Mononuclear cell (primary cell): ENCODE data around the gene USP31. TPM values are rescaled to one million over a fixed set of nuclear protein-coding genes. Genes with fewer than 3 reads are reported as not detected.
A peak's percentile ranks its signal among the peaks of the same experiment; 100 is the strongest.

Experiments used
- H3K27me3 ChIP-seq: 2 replicates; pipeline ENCODE4 v1.6.0; 2011; ENCODE audit warnings: low read length, control low read depth; ENCODE audit not compliant: insufficient read depth
- H3K4me1 ChIP-seq: 2 replicates; pipeline ENCODE4 v1.5.1; 2011; ENCODE audit warnings: mild to moderate bottlenecking, low read length, control low read depth; ENCODE audit not compliant: insufficient read depth
- H3K4me3 ChIP-seq: 2 replicates; pipeline ENCODE4 v1.5.1; 2011; ENCODE audit warnings: mild to moderate bottlenecking, low read length, moderate library complexity
- H3K9me3 ChIP-seq: 2 replicates; pipeline ENCODE4 v1.5.1; 2011; ENCODE audit warnings: low read depth, mild to moderate bottlenecking, control low read depth, low read length
- total RNA-seq: library from RNA; depleted of rRNA; stranded (reverse); fragments of >200 nt; gene quantifications from one replicate; pipeline ENCODE4 v1.2.3, GENCODE V29; 2012

Gene USP31, protein sequence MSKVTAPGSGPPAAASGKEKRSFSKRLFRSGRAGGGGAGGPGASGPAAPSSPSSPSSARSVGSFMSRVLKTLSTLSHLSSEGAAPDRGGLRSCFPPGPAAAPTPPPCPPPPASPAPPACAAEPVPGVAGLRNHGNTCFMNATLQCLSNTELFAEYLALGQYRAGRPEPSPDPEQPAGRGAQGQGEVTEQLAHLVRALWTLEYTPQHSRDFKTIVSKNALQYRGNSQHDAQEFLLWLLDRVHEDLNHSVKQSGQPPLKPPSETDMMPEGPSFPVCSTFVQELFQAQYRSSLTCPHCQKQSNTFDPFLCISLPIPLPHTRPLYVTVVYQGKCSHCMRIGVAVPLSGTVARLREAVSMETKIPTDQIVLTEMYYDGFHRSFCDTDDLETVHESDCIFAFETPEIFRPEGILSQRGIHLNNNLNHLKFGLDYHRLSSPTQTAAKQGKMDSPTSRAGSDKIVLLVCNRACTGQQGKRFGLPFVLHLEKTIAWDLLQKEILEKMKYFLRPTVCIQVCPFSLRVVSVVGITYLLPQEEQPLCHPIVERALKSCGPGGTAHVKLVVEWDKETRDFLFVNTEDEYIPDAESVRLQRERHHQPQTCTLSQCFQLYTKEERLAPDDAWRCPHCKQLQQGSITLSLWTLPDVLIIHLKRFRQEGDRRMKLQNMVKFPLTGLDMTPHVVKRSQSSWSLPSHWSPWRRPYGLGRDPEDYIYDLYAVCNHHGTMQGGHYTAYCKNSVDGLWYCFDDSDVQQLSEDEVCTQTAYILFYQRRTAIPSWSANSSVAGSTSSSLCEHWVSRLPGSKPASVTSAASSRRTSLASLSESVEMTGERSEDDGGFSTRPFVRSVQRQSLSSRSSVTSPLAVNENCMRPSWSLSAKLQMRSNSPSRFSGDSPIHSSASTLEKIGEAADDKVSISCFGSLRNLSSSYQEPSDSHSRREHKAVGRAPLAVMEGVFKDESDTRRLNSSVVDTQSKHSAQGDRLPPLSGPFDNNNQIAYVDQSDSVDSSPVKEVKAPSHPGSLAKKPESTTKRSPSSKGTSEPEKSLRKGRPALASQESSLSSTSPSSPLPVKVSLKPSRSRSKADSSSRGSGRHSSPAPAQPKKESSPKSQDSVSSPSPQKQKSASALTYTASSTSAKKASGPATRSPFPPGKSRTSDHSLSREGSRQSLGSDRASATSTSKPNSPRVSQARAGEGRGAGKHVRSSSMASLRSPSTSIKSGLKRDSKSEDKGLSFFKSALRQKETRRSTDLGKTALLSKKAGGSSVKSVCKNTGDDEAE (N-terminal part only)
- 2.5 TPM for total RNA-seq

- H3K27me3 ChIP-seq = peaks cover under 1% of the 10 kb centered on the region
- H3K9me3 ChIP-seq = no peaks in the 10 kb centered on the region
- H3K4me1 ChIP-seq = peaks cover 19% of the 10 kb centered on the region
- H3K4me3 ChIP-seq = peak within 1 kb of the TSS; percentile 52
Observed at GRCh38 chr16:23149267-23149992, at the start of gene USP31. Gene USP31, minus strand, starts transcription at chr16:23149452. Its CDS starts 182 bp downstream, at chr16:23149270.

DNA sequence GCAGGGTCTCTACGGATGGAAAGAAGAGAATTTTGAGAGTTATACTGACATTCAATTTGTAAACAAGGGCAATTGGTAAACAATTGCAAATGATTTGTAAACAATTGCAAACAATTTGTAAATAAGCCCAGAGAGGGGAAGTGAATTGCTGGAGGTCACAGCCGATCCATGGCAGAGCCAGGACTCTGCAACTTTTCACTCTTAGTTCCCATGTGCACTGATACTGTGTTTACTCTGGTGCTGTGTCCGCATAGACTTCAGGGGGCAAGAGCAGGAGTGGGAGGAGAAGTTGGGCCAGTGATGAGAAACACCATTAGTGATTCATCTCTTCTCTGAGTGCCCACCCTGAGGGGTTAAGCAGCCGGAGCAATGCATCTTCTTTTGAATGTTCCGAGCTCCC is 47.3 kb upstream of the USP31 start:
- H3K9me3 ChIP-seq = no peaks in the 10 kb centered on the region
- peaks cover 7% of the 10 kb centered on the region for H3K27me3 ChIP-seq
- H3K4me3 ChIP-seq = no peak overlapping the region
- H3K4me1 ChIP-seq = no peaks in the 10 kb centered on the region

- Histone ChIP-seq H3K4me3 (no peak overlapping the region), H3K9me3 (no peaks in the 10 kb centered on the region), H3K4me1 (no peaks in the 10 kb centered on the region), H3K27me3 (peaks cover 4% of the 10 kb centered on the region)
Observed at GRCh38 chr16:23195366-23195978, 46.2 kb upstream of the USP31 start.

- H3K9me3 ChIP-seq = no peaks in the 10 kb centered on the region
- H3K27me3 ChIP-seq = peaks cover 3% of the 10 kb centered on the region
- no peak overlapping the region for H3K4me3 ChIP-seq
- no peaks in the 10 kb centered on the region for H3K4me1 ChIP-seq
Observed at GRCh38 chr16:23194497-23195221, 45.4 kb upstream of the USP31 start.

GRCh38 chr16:23188911-23189310 is 39.7 kb upstream of the USP31 start:
- no peaks in the 10 kb centered on the region for H3K9me3 ChIP-seq
- no peaks in the 10 kb centered on the region for H3K4me1 ChIP-seq
- no peak overlapping the region for H3K4me3 ChIP-seq
- H3K27me3 ChIP-seq = peaks cover 14% of the 10 kb centered on the region

- H3K4me3 ChIP-seq = no peak overlapping the region
- peaks cover 28% of the 10 kb centered on the region for H3K27me3 ChIP-seq
- H3K4me1 ChIP-seq = peaks cover 7% of the 10 kb centered on the region
- no peaks in the 10 kb centered on the region for H3K9me3 ChIP-seq
Observed at GRCh38 chr16:23187341-23187740, 38.1 kb upstream of the USP31 start.

GRCh38 chr16:23186171-23186570 is 36.9 kb upstream of the USP31 start:
- peaks cover 35% of the 10 kb centered on the region for H3K27me3 ChIP-seq
- H3K4me3 ChIP-seq = no peak overlapping the region
- H3K9me3 ChIP-seq = no peaks in the 10 kb centered on the region
- H3K4me1 ChIP-seq = peaks cover 11% of the 10 kb centered on the region

- peaks cover 40% of the 10 kb centered on the region for H3K27me3 ChIP-seq
- peaks cover 11% of the 10 kb centered on the region for H3K4me1 ChIP-seq
- H3K9me3 ChIP-seq = no peaks in the 10 kb centered on the region
- no peak overlapping the region for H3K4me3 ChIP-seq
Observed at GRCh38 chr16:23185656-23186055, 36.4 kb upstream of the USP31 start.

- Histone ChIP-seq H3K4me1 (peaks cover 11% of the 10 kb centered on the region), H3K9me3 (no peaks in the 10 kb centered on the region), H3K27me3 (peaks cover 54% of the 10 kb centered on the region), H3K4me3 (no peak overlapping the region)
Observed at GRCh38 chr16:23183543-23183862, 34.3 kb upstream of the USP31 start.

DNA sequence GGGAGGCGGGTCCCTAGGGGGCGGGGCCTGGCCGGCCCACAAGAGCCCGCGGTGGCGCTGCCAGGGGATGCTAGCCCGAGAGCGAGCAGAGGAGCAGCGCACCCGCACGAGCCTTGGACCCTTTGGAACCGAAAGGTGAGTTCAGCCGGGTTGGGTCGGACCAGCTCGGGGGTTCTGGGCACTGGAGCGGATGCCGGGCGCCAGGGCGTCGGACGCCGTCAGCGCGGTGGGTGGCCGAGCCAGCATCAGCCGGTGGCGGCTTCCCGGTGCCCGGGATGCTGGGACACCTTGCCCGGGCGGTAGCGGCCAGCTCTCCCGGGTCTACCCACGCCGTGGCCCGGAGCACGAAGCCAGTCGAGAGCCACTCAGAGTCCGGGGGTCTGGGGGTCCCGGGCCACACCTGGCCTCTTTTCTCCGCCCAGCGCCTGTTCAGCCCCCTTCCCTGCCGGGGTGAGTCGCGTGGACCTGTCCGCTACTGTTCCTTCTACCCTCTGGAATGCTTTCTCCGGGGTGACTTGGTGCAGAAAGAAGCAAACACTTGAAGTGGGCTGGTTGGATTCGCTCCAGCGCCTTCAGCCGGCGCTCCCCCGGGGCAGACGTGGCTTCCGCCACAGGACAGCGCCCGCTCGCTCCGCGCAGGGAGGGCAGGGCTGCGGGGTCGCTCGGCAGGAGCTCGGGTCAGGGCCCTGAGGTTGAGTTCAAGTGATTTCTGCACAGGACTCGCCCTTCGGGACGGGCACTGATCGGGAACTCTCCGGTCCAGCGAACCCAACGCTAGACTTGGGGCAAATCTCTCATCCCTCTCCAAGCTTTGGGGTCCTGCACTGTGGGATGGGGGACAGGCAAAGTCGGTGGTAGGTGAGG is 33.7 kb upstream of the USP31 start, which contains the start of gene SCNN1G:
SCNN1G (plus strand) TSS at position 67 of the 864 bp plus-strand sequence. CDS start 3,527 bp downstream, outside the sequence.
- H3K4me3 ChIP-seq = no peak within 1 kb of the TSS
- peaks cover 54% of the 10 kb centered on the region for H3K27me3 ChIP-seq
- no peaks in the 10 kb centered on the region for H3K9me3 ChIP-seq
- peaks cover 11% of the 10 kb centered on the region for H3K4me1 ChIP-seq

- H3K4me3 ChIP-seq = no peak overlapping the region
- peaks cover 11% of the 10 kb centered on the region for H3K4me1 ChIP-seq
- no peaks in the 10 kb centered on the region for H3K9me3 ChIP-seq
- H3K27me3 ChIP-seq = peaks cover 55% of the 10 kb centered on the region
Observed at GRCh38 chr16:23182206-23182678, 33.0 kb upstream of the USP31 start.

DNA sequence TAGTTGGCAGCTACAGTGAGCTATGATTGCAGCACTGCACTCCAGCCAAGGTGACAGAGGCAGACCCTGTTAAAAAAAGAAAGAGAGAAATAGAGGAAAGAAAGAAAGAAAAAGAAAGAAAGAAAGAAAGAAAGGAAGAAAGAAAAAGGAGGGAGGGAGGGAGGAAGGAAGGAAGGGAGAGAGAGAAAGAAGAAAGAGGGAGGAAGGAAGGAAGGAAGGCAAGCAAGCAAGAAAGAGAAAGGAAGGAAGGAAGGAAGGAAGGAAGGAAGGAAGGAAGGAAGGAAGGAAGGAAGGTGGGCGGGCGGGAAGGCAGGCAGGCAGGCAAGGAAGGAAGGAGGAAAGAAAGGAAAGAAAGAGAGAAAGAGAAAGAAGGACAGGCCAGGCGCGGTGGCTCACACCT is 32.3 kb upstream of the USP31 start:
- H3K9me3 ChIP-seq = no peaks in the 10 kb centered on the region
- H3K27me3 ChIP-seq = peaks cover 60% of the 10 kb centered on the region
- no peak overlapping the region for H3K4me3 ChIP-seq
- peaks cover 11% of the 10 kb centered on the region for H3K4me1 ChIP-seq

GRCh38 chr16:23175651-23176050 is 26.4 kb upstream of the USP31 start:
- H3K27me3 ChIP-seq = peaks cover 31% of the 10 kb centered on the region
- no peak overlapping the region for H3K4me3 ChIP-seq
- no peaks in the 10 kb centered on the region for H3K4me1 ChIP-seq
- no peaks in the 10 kb centered on the region for H3K9me3 ChIP-seq
